ENCODE results near the gene RNF4.

Gene RNF4

DNA sequence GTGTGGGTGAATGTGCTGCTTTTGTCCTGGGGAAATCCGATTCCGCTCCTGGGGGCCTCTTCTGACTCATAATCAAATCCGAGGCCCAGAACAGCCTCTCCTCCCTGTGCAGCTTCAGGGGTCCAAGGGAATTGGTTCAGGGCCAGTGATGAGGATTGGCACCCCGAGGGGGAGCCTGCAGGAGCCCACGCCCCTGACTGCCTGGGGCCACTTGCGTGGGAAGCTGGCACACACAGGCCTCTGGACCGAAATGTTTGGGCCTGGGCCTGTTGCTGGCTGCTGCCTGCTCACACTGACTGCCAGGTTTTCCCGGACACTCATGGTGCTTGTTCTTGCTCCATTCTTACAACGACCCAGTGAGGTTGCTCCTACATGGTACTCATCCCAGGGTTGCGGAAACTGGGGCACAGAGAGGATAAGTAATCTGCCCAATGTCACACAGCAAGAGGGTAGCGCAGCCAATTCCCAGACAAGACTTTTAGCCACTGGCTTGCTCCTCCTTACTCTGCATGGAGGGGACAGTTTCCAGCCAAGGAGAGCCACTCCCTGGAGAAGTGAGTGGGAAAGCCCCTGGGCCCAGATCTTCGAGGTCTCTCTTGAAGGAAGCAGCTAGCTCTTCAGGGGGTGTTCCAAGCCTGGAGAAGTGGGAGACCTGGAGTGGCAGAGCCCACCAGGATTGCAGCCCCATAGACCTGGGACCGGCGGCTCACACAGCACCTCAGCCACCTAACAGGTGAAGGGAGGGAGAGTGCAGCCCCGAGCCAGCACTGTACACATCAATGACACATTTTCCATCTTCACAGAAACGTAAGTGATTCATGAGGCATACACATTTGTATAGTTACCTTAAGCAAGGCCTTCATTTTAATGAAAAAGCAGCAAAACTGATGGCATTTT, 29.8 kb upstream of the RNF4 start:
- DNase-seq, result no peak

DNA sequence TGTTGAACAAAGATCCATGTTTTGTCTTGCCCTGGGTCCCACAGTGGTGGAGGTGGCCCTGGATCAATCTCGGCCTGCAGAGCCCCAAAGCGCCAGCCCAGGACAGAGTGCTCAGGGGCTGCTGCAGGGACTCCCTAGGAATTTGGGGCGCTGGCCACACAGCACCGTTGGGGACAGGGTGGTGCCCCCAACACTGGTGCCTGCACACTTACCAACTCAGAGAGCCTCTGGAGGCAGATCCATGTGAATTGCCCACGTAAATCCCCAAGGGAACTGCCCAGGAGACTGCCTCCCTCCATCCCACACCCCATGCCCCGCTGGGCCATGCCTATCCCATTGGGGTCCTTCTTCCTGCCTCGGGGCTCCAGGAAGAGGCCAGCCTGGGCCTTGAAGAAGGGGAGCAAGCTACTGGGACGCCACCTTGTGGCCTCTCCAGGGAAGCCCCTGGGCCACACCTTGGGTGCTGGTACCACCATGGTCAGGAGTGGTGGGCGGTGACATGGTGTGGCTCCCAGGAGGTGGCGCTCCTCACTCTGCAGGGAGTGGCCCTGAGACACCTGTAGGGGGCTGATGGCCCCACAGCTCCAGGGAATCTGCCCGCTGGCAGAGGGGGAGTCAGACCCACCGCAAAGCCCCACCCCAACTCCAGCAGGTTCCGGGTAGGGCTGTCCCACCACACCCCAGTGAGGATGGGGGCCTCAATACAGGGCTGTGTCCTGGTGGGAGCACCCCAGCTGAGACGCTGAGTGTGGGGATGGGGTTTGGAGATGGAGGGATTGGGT, 27.3 kb upstream of the RNF4 start:
- peak; percentile 86 for DNase-seq

DNA sequence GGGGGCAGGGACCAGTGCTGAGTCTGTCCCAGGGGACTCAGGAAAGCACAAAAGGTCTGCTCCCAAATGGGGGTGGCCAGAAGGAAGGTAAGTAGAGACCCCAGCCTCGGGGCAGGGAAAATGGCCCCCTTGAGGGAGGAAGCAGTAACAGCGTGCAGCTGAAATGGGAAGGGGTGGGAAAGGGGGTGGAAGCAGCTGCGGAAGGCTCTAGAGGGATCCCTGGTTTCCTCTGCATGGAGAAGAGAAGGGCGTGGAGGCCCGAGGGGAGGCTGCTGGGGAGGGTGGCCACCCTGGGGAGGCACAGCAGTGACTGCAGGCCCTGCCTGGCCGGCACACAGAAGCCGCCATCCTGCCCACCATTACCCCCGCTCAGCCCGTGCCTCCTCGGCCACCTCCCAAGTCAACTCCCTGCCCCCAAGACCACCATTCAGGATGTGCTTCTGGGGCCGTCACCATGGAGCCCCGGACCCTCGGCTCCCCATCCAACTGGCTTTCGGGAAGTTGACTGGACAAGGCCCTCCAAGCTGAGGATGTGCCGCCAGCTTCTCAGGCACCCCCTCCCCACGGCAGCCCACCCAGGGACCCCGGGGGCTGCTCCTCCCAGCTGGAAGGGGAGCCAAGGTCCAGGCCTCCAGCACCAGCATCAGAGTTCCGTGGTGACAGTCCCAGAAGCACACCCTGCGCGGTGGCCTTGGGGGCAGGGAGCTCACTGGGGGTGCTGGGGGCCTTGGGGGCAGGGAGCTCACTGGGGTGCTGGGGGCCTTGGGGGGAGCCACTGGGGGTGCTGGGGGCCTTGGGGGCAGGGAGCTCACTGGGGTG, 26.5 kb upstream of the RNF4 start:
- no peak for DNase-seq

DNA sequence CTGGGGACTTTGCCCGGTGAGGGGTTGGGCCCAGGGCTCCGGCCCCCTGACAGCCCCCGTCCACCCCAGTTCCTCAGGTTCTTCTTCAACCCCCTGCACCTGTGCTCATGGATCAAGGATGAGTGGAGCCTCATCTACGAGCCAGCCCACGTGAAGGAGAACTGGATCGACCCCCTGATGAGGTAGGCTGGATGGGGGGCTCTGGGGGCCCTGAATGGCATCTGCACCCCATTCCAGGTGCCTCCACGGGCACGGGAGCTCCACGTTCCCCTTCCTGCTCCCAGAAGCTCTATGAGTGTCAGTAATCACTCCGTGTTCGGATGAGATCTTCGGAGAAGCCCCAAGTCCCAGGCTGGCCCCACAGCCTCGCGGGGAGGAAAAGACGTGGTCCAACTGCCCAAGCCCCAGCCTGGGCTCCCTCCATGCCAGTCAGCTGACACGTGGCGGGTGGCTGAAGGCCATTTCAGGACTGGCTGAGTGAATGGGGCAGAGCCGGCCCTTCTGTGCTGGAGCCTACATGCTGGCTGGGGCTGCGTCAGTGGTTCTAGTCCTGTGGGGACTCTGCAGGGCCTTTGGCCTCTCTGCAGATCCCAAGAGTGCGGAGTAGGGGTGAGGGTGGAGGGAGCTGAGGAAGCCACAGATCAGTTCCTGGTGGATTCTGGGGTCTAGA, 25.7 kb upstream of the RNF4 start:
- DNase-seq, result no peak

DNA sequence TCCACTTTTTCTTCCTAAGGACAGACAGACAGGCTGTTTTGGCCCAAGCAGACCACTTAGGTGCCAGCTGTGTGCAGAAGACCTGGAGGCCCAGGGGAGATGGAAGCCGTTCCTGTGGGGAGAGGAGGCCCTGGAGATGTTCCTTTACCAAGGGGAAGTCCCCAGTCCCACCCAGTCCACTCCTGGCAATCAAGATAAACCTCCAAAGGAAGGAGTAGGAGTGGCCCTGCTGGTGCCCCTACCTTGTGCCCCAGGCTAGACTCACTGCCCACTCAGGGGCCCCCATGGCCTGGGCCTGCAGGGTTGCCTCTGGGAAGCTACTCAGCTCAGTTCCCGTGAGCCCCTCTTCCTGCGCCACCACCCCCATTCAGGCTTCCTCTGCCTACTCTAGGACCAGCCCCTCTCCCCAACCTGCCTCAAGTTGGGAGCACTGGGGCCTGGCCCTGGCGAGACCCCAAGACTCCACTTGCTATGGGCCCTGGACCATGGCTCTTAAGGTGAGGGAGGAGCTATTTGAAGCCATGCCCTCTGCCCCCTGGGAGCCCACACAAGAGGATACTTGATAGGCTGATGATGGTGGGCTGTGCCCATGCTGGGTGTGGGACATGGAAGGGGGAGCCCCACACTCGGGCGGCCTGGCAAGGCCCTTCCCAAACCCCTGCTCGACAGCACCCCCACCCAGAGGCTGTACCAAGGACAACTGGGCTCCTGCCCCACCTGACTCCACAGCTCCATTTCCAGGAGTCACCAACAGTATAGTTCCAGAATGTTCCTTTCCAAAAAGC, 24.8 kb upstream of the RNF4 start:
- no peak for DNase-seq

DNA sequence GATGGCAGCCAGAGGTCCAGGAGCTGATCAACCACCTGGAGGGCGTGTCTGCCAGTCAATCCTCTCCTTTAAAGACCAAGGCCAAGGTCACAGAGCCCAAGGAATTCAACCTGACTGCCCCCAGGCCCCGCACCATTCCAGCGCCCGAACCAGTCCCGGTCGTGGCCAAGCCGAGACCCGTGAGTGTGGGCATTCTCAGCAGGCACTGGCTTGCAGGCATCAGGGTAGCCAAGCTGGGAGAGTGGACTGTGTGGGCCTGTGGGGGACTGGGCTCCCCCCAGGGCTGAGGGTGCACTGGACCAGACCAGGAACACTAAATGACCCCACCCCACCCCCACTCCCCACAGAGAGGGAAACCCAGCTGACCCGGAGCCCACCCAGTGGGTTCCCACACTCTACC, 23.8 kb upstream of the RNF4 start:
- no peak for DNase-seq

DNA sequence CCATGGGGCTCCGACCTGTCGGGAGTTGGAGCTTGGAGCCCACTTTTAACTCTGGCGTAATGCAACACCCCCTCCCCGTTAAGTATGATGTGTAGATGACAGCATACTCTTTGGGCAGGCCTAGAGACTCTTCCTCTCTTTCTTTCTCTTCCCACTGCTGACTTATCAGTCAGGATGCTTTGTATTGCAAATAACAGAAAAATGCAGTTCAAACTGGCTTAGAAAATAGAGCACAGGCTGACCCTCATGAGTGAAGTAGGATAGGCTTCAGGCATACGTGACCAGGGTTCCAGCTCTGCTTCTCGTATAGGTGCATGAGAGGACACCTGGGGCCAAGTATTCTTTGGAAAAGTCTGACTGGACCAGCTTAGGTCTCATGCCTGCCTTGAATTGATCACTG, 23.3 kb upstream of the RNF4 start:
- DNase-seq, result no peak

DNA sequence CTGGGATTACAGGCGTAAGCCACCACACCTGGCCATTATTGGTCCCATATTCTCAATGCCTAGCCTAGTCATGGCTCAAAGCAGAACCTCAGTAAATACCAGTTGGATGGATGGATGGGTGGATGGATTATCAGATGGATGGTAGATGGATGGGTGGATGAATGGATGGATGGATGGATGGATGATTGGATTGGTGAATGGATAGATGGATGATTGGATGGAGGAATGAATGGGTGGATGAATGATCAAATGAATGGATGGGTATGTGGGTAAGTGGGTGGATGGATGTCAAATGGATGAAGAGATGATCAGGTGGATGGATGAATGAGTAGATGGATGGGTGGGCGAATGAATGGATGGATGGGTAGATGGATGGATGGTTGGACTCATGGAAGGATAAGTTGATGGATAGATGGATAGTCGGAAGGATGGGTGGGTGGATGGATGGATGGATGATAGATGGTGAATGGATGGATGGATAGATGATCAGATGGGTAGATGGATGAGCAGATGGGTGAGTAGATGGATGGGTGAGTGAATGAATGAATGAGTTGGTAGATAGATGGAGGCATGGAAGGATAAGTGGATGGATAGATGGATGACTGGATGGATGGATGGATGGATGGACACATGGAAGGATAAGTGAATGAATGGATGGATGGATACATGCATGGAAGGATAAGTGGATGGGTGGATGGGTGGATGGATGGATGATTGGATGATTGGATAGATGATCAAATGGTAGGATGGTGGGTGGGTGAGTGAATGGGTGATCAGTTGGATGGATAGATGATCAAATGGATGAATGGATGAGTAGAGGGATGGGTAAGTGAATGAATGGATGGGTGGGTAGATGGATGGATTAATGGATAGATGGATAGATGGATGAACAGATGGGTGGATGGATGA, 22.0 kb upstream of the RNF4 start:
- no peak for DNase-seq

DNA sequence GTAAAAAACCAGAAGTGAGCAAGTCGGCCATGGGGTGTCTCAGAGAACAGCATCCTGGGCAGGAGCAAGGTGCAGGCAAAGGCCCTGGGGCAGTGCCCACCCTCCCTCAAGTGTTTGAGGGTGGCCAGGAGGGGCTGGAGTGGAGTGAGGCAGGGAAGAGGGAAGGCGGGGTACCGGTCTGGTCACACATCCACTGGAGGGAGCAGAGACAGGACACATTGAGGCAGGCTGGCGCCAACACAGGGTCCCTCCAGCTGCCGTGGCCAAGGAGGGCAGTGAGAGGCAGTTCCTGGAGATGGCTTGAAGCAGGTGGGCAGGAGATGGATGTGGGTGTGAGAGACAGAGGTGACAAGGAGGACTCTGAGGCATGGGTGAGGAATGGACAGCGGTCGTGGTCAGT, 20.3 kb upstream of the RNF4 start:
- DNase-seq, result no peak

DNA sequence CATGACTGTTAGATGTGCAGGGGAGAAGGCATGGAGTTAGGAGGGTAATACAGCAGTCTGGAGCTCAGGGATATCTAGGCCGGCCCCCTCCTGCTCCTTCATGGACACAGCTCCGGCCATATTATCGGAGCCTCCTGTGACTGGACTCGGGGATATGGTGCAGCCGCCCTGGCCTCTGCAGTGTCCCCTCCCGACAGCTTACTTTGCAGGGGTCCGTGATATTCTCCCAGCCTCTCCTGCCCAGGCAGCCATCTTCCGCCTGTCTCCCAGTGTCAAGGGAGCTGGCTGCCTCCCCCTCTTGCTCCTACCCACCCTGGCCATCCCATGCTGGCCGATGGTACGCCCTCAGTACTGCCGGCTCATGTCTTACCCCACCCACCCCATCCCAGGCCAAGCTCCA, 19.9 kb upstream of the RNF4 start:
- no peak for DNase-seq

DNA sequence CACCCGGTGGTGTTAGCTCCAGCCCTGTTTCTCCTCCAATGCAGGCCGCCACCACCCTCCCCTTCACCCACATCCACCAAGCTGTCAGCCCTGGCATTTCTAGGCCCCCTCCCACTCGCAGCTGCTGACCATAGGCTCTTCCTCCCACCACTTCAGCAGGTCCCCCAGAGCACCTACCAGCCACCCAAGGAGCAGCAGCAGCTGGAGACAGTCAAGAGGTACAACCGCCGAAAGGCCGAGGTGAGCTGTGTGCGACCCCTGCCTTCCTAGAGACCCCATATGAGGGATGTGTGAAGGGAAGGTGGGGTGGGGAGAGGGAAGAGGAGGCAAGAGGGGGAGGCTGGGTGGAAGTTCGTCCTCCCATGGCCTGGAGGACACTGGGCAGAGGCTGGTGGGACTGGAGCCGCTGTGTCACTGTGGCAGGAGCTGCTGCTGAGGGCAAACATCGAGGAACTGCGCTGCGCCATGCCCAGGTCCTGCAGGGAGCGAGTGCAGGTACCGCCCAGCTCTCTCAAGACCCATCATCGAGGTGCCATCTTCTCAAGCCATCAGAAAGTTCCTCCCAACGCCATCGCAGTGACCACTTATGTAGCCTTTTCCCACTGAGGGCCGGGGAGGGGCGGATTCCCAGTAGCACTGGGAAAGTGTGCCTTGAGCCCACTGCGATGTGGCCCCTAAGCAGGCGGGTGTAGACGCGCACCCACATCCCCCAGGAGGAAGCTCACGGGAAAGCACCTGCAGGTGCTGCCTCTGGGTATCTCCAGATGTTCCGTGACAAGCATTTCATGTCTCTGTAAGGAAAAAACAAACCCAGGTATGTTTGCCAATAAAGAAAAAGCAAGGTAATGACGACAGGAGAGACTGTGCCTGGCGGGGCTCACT, 19.2 kb upstream of the RNF4 start:
- no peak for DNase-seq

DNA sequence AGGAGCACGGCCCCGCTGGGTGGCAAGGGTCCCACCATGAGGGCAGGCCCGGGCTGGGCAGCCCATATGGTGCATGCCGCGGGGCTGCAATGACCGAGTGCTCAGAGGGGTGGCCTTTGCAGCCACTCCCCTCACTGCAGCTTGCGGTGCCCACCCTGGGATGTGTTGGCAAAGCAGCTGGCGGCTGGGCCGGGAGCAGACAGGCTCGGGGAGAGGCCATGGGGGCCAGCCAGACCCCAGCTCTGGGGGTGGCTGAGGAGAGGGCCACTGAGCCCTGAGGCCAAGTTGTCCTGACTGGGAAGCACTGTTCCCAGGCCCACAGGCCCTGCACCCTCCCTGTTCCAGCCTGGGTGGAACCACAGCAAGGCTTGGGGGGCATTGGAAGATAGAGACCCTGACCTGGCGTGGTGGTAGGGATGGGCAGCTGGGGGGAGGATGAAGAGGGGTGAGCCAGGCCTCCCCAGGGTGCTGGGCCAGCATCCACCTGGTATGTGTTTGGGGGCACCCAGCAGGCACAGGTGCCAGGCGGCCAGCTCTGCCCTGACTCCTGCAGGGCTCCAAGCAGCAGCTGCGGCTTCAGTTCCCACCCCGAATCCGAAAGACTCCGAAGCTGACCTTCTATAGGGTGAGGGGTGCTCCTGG, 18.4 kb upstream of the RNF4 start:
- no peak for DNase-seq

DNA sequence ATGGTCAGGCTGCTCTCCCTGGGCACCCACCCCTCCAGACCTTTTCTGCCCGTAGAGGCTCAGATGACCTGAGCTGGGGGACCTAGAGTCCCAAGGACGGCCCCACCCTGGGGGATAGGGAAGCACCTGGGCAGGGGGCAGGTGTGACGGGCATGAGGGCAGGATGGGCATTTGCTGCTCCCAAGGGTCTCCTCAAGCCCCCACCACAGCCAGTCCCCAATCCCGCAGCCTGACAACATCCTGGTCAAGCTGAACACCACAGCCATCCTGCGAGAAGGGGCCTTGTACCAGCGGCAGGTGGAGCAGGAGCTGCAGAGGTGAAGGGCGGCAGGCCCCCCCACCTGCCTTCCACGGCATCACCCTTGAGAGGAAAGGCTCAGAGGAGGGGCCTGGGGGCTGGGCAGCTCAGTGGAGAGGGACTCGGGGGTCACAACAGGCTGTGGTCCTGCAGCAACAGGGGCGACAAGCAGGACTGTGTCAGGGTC, 17.8 kb upstream of the RNF4 start:
- DNase-seq, result no peak

DNA sequence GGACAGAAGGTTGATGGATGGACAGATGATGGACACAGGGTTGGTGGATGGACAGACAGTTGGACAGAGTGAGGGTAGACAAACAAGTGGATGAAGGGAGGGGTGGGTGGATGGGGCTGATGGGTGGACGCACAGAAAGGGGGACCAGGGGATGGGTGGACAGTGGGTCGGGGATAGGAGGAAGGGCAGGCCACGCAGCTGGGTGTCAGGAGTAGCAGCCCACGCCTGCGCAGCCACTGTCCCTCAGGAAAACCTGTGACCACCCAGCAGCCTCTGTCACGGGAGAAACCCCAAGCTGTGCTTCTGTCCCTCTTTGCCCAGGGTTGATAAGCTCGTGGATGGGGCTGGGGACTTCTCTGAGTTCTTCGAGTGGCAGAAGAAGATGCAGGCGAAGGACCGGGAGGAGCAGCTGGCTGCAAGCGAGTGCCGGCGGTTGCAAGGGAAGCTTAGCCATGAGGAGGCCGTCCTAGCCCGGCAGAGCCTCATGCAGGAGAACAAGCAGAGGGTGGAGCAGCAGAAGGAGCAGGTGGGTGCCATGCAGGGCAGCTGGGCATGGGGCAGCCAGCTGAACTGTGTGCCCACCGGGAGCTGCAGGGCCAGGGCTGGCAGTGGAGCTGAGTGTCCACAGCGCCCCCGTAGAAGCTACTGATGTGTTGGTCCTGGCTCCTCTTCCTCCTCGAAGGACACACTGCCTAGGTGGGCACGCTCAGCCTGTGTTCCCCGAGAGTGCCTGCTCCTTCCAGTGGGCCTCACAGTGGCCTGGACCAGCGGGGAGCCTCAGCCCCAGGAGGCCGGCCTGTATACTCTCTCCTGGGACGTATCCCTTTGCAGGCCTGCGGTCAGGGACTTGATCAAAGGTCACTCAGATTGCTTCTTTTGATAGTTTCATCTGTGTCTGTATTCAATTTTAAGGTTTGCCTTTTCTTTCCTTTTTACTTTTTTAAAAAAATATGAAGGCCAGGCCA, 16.8 kb upstream of the RNF4 start:
- DNase-seq, result no peak

DNA sequence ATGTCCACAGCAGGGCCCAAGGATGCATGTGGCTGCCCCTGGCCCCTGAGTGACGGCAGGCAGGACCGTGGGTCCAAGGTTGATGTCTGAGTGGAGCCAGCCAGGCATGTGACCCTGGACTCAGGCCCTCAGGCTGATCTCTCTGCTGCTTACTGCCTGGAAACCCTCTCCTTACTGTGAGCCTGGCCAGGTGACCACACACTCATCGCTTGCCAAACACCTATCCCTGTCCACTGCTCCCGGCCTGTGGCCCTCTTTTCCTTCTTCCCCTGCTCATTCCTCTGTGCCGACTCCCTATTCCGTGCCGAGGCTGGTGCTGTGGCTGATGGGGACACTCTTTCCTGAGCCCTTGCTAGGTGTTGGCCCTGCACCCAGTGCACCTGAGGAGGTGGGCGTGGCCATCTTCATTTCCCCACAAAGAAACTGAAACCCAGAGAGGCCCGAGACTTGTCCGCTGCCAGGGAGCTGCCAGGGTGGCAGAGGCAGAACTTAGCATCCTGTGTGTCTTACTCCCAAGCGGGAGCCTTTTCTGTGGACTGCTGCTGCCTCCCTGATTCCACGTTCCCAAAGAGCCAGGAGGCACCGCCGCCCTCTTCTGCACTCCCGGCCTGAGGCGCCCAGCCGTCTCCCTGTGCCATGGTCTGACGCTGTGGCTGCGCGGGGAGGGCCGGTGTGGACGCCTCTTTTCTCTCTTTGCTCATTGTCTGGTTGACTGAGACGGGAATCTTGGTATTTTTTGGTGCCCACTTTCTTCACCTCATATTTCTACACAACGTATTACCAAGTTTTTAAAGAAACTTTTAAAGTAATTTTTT, 11.2 kb upstream of the RNF4 start:
- no peak for DNase-seq

DNA sequence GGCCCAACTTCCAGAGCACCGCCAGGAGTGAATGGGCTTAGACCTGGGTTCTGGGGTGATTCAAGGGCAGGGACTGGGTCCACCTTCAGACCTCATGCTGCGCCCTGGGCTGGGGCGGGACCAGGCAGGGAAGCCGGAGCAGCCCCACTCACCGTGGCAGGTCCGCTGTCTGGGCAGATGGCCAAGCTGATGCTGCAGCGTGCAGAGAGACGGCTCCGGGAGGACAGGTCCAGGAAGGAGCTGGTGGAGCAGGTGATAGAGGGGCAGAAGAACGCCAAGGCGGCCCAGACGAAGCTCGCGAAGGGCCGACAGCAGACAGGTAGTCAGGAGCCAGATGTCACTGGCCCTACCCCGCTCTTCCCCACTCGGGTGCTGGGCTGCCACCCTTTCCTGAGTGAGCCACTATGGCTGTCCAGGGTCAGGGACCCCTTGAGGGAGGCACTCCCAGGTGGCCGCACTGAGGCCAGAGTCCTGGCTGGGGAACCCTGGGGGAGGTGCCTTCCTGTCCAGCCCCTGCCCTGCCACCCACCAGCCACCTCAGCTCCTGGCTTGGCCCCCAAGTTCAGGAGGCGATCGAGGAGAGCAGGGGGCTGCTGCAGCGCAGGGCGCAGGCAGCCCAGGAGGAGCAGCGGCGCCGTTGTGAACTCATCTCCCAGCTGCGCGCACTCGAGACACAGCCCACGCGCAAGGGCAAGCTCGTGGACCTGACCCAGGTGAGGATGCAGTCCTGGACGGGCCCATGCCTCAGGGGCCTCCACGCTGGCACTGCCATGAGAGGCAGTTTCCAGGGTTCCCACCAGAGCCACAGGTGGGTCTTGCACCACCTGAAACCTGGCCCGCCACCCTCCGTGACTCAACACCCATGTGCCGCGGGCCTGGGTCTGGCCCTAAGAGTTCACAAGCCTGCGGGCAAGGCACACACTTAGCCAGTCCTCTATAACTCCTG, 10.1 kb upstream of the RNF4 start:
- no peak for DNase-seq

Measured in activated CD4-positive, alpha-beta T cell treated with anti-CD3 and anti-CD28 coated beads, Interleukin-2, amount 50 U/mL, for 16 hours (primary cell).